Fibroblast of gingiva (primary cell): ENCODE data around the gene LAMA3.

Source experiments
- DNase-seq: peaks from one replicate; pipeline ENCODE4 v3.0.0-alpha.2; 2011; ENCODE audit warnings: low read depth

The LAMA3 gene

DNA sequence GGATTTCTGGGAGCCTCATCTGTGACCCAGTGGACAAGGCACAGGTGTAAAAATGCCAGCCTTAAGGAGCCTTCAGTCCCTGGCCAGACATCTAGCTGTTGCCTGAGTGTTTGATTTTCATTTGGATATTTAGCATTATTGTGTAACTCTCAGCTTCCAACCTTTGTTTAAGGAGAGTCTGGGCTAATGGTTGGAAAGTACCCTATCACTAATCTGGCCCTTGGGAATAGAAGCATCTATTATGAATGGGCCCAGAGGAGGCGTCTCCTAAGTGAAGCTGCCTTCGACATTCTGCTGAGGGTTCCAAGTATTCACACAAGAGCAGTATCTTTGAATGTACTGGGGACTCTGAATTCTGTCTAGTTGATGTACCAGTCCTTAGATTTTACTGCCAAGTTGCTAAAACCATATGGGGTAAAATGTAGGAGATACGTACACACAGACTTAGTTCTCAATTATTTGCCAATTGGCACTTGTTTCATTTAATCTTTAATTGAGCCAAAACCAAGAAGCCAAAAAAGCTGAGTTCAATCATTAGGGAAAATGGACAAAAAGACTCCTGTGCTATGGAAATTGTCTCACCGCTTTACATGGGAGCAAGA is 19.3 kb upstream of the LAMA3 start:
- no peak for DNase-seq

DNA sequence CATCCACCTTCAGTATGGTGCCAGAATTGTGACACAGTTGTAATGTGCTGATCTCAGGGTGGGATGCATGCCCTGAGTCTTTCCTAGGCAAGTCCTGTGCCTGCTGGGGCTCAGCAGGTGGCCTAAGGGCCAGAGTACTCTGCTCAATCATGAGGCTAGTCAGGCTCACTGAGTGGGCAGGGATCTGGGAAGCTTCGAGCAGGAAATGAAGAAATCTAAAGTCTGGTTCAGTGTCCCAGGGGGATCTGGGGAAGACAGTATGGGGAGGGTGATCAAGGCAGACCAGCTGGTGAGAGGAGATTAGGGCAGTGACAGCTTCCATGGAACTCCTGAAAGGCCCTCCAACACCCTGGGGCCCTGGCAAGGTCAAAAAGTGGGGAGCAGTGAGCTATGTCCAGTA is 17.7 kb upstream of the LAMA3 start:
- no peak for DNase-seq

GRCh38 chr18:23673725-23674124 is 15.5 kb upstream of the LAMA3 start:
- no peak for DNase-seq

DNA sequence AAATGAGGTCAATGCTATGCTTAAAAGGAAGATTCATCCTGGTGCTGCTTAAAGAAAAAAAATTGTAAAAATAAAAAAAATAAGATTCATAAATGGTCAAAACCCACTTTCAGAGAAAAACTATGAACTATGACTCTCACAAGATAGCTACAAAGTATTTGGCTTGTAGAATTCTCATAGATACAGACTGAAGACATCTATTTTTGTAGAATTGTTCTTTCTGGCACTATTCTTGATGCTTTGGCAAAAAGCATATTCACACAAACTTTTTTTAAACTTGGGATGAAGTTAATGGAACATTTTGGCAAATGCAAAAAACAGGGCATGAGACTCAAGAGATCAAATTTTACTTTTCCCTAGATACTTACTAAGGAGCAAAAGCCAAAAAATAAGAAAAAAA is 14.0 kb upstream of the LAMA3 start:
- no peak for DNase-seq

- DNase-seq = no peak
Measured at GRCh38 chr18:23675896-23676295, 13.4 kb upstream of the LAMA3 start.

DNA sequence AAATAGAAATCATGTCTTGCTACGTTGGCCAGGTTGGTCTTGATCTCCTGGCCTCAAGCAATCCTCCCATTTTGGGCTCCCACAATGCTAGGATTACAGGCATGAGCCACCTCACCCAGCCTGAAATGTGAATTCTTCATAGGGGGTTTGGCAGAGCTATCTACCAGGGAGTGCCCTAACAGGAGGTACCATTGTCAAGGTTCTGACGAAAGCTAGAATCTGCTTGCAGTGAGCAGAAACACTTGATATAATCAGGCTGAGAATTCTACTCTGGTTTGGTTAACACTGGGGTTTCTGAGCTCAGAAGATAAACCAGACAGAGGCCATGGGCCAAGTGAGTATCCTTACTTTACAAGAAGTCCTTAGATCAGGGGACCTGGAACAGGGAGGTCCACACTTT is 7.2 kb upstream of the LAMA3 start:
- DNase-seq = no peak

- no peak for DNase-seq
Measured at GRCh38 chr18:23682472-23682871, 6.8 kb upstream of the LAMA3 start.

DNA sequence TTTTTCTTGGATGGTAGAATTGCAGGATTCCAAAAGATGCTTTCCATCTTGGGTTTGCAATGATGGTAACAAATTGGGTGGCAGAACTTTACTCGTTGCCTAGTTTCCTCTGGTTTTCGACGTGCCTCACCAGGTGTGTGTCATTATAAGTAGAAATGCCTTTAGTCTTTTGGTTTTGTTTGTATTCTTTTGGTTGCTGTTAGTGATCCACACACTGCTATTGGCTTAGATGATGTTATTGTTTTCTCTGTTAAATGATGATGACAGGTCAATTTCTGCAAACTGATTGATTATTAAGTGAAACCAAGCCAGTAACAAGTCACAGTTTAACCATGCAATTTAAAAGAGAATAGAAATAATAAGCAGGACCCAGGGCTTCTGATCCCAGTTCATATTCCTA is 6.1 kb upstream of the LAMA3 start:
- DNase-seq = no peak

DNA sequence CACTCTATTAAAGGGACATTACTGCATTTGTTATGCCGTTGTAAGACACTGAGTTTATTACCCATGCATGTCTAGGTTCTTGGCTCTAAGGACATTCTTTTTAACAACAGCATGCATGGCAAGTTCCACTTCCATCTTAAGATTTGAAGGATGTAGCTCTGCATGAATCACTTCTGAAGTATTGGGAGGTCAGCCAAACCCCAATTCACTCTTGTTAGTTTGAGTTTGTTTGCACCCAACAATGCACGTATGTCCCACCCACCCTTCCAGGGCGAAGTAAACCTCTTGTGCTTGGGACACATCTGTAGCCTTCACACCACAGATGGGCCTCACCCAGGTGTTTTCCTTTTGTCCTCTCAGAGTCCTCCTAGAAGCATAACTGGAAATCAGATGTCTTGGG is 5.6 kb upstream of the LAMA3 start:
- DNase-seq = no peak

DNA sequence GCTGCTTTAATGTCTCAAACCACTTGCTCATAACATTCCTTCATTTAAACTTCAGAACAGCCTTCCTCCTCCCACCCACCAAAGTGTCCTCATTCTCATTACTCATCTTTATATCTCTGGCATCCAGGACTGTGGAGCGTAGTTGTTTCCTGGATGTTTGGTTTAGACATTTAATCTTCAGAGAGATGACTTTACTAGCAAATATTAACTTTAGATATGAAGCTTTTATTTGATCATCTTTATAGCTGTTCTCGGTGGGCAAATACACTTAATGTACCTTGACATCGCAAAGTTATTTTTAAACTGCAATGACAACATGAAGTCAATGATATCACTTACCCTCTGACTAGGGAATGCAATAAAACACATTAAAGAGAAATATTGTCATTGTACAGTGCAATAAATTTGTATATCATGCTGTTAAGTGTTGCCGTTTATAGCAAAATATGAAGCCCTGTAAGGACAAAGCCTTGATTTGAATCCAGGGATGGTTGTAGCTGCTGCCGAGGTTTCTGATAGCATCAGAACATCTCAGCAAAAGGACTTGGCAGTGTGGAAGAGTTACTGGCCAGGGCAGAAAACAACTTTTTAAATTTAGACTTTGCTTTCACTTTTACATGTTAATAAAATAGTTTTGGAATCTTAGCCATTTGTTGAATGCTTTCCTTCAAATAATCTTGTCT is 4.6 kb upstream of the LAMA3 start:
- peak; percentile 14 for DNase-seq

- no peak for DNase-seq
Measured at GRCh38 chr18:23688528-23688927, 725 bp upstream of the LAMA3 start.

DNA sequence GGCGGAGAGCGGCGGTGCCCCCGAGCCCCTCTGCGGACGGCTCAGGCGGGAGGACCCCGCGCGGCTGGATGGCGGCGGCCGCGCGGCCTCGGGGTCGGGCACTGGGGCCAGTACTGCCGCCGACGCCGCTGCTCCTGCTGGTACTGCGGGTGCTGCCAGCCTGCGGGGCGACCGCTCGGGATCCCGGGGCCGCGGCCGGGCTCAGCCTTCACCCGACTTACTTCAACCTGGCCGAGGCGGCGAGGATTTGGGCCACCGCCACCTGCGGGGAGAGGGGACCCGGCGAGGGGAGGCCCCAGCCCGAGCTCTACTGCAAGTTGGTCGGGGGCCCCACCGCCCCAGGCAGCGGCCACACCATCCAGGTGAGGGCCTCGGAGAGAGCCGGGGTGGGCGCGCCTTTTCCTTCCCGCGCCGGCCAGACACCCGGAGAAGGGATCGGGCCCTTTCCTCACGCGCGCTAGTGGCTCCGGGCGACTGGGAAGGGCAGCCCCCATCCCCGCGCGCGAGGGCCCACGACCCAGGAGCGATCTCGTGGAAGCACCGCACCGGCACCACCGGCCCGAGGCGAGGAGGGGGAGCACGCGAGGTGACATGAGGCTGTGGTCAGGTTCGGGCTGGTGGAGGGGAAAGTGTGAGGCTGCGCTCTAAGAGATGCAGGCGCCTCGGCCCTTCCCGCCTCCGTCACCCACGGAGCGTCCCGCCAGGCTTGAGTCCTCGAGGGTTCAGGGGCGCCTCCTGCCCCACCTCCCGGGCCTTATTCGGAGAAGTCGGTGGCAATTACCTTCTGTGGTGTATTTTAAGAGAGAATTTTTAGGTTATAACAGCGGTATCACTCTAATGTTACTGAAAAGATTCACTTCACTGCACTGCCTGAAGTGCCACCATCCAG is 607 bp downstream of the LAMA3 start:
- no peak for DNase-seq

DNA sequence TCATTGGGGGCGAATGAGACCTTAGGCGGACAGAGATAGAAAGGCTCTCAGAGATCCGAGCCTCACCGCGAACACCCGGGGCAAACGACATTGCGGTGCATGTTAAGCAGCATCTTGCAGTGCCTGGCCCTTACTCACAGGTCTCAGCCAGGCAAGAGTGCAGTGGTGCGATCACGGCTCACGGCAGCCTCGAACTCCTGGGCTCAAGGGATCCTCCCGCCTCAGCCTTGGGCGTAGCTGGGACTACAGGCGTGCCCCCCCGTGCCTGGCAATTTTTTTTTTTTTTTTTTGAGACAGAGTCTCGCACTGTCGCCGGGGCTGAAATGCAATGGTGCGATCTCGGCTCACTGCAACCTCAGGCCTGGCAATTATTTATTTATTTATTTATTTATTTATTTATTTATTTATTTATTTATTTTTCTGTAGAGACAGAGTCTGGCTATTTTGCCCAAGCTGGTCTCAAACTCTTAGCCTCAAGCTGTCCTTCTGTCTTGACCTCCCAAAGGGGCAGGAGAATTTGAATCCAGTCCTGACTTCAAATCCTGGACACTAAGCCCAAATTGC is 1.3 kb downstream of the LAMA3 start:
- DNase-seq = no peak

GRCh38 chr18:23693846-23694245 is 4.6 kb downstream of the LAMA3 start:
- no peak for DNase-seq

GRCh38 chr18:23694637-23695430 is 5.6 kb downstream of the LAMA3 start:
- DNase-seq = no peak

DNA sequence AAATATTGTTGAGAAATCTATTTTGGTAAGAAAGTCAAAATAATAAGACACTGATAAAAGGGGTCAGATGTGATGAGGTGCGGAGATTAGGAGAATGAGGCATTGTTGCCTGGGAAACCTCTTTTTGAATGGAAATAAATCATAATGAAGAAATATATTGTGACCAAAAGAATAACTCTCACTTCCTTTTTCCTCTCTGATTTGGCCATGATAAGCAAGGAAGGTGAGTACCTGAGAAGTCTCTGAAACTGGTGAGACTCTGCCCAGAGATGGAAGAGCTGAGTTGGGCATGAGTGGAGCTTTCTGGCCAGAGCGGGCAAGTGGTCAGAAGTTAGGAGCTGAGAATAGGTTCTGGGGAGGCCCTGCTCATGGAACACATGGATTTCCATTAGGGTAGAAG is 11.8 kb downstream of the LAMA3 start:
- no peak for DNase-seq

DNA sequence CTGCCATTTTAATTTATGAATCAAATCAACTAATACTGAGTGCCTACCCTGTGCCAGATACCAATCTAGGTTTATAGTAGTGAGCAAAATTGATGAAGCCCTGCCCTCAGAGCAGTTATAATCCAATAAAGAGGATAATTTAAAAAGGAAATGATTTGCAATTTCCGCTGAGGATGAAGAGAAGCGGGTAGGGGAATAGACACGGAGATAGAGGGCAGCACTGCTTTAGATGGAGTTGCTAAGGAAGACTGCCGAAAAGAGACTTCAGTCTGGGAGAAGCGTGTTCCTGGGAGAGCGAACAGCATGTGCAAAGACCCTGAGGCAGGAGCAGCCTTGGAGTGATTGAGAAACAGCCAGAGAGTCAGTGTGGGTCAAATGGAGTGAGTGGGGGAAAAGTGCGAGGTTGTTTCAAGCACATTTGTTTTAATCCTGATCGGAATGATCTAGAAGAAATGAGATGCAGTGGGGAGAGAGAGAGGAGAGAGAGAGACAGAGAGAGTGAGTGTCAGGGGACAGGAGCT is 12.4 kb downstream of the LAMA3 start:
- no peak for DNase-seq

- no peak for DNase-seq
Measured at GRCh38 chr18:23702606-23703005, 13.4 kb downstream of the LAMA3 start.

GRCh38 chr18:23703057-23703986 is 14.1 kb downstream of the LAMA3 start:
- DNase-seq = peak; percentile 65

DNA sequence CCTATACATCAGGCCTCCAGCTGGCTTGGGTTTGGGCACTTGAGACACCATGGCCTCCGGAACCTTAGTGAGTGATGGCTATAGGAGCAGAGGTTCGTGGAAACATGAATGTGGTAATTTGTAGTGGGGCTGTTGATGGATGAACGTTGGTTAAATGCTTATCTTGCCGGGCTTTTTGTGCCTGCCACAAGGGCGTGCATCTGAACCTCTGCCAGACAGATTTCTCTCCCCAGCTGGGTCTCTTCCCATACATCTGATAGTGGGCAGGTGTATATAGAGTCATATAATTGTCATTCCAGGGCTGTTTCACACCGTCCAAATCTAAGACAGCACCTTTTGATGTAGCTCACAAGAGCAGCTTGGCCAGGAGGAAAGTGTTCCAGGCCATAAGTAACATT is 14.7 kb downstream of the LAMA3 start:
- no peak for DNase-seq

- DNase-seq = no peak
Measured at GRCh38 chr18:23704806-23705205, 15.6 kb downstream of the LAMA3 start.
